ENCODE data around the gene GCC2. TPM values are rescaled to one million over a fixed set of nuclear protein-coding genes. Genes with fewer than 3 reads are reported as not detected.
A peak's percentile ranks its signal among the peaks of the same experiment; 100 is the strongest.

The GCC2 gene
- total and polyA plus RNA-seq, 2 of the 13 experiments (the other 11 are each of a cell fraction or from before 2014, with no cell fraction given), result 17.6 to 22.5 TPM

DNA sequence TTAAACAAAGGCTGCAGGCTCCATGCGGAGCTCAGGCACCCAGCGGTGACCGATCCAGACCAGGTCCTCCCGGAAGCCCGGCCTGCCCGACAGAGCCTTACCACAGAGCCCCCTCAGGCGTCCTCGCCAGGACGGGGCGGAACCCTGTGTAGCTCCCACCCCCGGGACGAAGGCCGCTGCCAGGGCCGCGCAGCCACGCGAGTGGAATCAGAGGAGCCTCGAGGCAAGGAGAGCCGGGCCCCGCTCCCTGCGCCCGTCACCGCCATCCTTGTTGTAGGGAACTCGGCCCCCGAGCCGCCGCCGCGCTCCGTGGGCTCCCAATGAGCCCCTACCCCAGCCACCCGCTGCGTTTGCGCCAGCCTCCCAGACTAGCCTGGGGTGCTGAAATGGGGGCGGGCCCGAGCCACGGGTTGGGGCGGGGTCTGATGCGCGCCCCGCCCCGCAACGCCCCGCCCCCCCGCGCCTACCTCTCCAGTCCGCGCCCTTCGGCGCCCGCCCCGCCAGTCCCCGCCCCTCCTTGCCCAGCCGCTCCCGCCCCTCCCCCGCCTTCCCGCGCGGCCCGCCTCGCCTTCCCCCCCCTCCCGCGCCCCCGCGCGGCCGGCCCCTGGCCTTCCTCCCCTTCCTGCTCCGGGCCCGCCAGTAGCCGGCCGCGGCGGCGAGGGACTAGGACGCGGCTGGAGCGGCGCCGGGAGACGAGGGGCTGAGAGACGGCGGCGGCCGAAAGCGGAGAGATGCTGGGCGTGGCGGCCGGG is 85.0 kb downstream of the GCC2 start, which contains the start of gene LIMS1 (continued):
- peak; percentile 97 for TF ChIP-seq POLR2A (IDR thresholded peaks at IDR 0.05; ENCODE audit: insufficient read depth in 1 of 2, low read depth in 2 of 2, low read length in 2 of 2)
- peak; percentile 40; the same call in 1 of the 2 replicates for TF ChIP-seq SOX5 (CRISPR knock-in tag; IDR thresholded peaks at IDR 0.05; ENCODE audit: borderline replicate concordance)
- TF ChIP-seq, protein P1, sequence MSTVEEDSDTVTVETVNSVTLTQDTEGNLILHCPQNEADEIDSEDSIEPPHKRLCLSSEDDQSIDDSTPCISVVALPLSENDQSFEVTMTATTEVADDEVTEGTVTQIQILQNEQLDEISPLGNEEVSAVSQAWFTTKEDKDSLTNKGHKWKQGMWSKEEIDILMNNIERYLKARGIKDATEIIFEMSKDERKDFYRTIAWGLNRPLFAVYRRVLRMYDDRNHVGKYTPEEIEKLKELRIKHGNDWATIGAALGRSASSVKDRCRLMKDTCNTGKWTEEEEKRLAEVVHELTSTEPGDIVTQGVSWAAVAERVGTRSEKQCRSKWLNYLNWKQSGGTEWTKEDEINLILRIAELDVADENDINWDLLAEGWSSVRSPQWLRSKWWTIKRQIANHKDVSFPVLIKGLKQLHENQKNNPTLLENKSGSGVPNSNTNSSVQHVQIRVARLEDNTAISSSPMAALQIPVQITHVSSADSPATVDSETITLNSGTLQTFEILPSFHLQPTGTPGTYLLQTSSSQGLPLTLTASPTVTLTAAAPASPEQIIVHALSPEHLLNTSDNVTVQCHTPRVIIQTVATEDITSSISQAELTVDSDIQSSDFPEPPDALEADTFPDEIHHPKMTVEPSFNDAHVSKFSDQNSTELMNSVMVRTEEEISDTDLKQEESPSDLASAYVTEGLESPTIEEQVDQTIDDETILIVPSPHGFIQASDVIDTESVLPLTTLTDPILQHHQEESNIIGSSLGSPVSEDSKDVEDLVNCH (CRISPR knock-in tag; IDR thresholded peaks at IDR 0.05), result peak; percentile 72; the same call in 1 of the 2 replicates
- no peak for TF ChIP-seq FOXA1 (IDR thresholded peaks at IDR 0.05)
- peak; percentile 38; the same call in 1 of the 2 replicates for TF ChIP-seq FOXA1 (CRISPR knock-in tag; IDR thresholded peaks at IDR 0.05)
- TF ChIP-seq NR3C1 (CRISPR knock-in tag; IDR thresholded peaks at IDR 0.05), result no peak
- TF ChIP-seq, protein P2, sequence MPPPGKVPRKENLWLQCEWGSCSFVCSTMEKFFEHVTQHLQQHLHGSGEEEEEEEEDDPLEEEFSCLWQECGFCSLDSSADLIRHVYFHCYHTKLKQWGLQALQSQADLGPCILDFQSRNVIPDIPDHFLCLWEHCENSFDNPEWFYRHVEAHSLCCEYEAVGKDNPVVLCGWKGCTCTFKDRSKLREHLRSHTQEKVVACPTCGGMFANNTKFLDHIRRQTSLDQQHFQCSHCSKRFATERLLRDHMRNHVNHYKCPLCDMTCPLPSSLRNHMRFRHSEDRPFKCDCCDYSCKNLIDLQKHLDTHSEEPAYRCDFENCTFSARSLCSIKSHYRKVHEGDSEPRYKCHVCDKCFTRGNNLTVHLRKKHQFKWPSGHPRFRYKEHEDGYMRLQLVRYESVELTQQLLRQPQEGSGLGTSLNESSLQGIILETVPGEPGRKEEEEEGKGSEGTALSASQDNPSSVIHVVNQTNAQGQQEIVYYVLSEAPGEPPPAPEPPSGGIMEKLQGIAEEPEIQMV (CRISPR knock-in tag; IDR thresholded peaks at IDR 0.05; ENCODE audit: low read depth), result peak; percentile 41; the same call in 1 of the 2 replicates
- peak; percentile 50; the same call in 1 of the 2 replicates for TF ChIP-seq ZNF749 (CRISPR knock-in tag; IDR thresholded peaks at IDR 0.05; ENCODE audit: borderline replicate concordance)
- no peak for TF ChIP-seq ZNF841 (CRISPR knock-in tag; IDR thresholded peaks at IDR 0.05; ENCODE audit: borderline replicate concordance)
- TF ChIP-seq SKI (IDR thresholded peaks at IDR 0.05; ENCODE audit: partially characterized antibody), result peak; percentile 78
- TF ChIP-seq, protein P3, sequence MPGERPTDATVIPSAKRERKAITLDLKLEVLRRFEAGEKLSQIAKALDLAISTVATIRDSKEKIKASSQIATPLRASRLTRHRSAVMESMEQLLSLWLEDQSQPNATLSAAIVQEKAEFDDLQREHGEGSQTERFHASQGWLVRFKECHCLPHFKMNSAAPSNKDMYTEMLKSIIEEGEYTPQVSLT (CRISPR knock-in tag; IDR thresholded peaks at IDR 0.05; ENCODE audit: borderline replicate concordance, low read depth), result no peak
- no peak for TF ChIP-seq FOXP1 (IDR thresholded peaks at IDR 0.05)
- TF ChIP-seq FOXP1 (CRISPR knock-in tag; IDR thresholded peaks at IDR 0.05), result no peak
- peak; percentile 34; the same call in 1 of the 2 replicates for TF ChIP-seq ZNF256 (CRISPR knock-in tag; conservative IDR thresholded peaks at IDR 0.05)
- peak; percentile 60; the same call in 1 of the 2 replicates for TF ChIP-seq GATAD1 (CRISPR knock-in tag; IDR thresholded peaks at IDR 0.05)
- peak; percentile 88 for TF ChIP-seq SMAD3 (CRISPR knock-in tag; IDR thresholded peaks at IDR 0.05)
- TF ChIP-seq ZNF878 (CRISPR knock-in tag; IDR thresholded peaks at IDR 0.05), result peak; percentile 71; the same call in 1 of the 2 replicates
- TF ChIP-seq, protein P4, sequence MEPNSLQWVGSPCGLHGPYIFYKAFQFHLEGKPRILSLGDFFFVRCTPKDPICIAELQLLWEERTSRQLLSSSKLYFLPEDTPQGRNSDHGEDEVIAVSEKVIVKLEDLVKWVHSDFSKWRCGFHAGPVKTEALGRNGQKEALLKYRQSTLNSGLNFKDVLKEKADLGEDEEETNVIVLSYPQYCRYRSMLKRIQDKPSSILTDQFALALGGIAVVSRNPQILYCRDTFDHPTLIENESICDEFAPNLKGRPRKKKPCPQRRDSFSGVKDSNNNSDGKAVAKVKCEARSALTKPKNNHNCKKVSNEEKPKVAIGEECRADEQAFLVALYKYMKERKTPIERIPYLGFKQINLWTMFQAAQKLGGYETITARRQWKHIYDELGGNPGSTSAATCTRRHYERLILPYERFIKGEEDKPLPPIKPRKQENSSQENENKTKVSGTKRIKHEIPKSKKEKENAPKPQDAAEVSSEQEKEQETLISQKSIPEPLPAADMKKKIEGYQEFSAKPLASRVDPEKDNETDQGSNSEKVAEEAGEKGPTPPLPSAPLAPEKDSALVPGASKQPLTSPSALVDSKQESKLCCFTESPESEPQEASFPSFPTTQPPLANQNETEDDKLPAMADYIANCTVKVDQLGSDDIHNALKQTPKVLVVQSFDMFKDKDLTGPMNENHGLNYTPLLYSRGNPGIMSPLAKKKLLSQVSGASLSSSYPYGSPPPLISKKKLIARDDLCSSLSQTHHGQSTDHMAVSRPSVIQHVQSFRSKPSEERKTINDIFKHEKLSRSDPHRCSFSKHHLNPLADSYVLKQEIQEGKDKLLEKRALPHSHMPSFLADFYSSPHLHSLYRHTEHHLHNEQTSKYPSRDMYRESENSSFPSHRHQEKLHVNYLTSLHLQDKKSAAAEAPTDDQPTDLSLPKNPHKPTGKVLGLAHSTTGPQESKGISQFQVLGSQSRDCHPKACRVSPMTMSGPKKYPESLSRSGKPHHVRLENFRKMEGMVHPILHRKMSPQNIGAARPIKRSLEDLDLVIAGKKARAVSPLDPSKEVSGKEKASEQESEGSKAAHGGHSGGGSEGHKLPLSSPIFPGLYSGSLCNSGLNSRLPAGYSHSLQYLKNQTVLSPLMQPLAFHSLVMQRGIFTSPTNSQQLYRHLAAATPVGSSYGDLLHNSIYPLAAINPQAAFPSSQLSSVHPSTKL (CRISPR knock-in tag; IDR thresholded peaks at IDR 0.05), result peak; percentile 66
- TF ChIP-seq ZNF263 (CRISPR knock-in tag; IDR thresholded peaks at IDR 0.05), result peak; percentile 74
- TF ChIP-seq, protein P5, sequence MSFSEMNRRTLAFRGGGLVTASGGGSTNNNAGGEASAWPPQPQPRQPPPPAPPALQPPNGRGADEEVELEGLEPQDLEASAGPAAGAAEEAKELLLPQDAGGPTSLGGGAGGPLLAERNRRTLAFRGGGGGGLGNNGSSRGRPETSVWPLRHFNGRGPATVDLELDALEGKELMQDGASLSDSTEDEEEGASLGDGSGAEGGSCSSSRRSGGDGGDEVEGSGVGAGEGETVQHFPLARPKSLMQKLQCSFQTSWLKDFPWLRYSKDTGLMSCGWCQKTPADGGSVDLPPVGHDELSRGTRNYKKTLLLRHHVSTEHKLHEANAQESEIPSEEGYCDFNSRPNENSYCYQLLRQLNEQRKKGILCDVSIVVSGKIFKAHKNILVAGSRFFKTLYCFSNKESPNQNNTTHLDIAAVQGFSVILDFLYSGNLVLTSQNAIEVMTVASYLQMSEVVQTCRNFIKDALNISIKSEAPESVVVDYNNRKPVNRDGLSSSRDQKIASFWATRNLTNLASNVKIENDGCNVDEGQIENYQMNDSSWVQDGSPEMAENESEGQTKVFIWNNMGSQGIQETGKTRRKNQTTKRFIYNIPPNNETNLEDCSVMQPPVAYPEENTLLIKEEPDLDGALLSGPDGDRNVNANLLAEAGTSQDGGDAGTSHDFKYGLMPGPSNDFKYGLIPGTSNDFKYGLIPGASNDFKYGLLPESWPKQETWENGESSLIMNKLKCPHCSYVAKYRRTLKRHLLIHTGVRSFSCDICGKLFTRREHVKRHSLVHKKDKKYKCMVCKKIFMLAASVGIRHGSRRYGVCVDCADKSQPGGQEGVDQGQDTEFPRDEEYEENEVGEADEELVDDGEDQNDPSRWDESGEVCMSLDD (CRISPR knock-in tag; IDR thresholded peaks at IDR 0.05; ENCODE audit: borderline replicate concordance), result 0 out of 2 replicates have a peak, but pooled peaks have one; percentile 43
